Posterior vena cava (tissue), 2 donors: ENCODE measurements around the gene PGC. TPM values are rescaled to one million over a fixed set of nuclear protein-coding genes. Genes with fewer than 3 reads are reported as not detected.

Experiments used
- DNase-seq: peaks from one replicate; pipeline ENCODE4 v3.0.0-alpha.2; 2020; ENCODE audit warnings: low spot score
- intact Hi-C, 2 donors: fragments of 100-400 bp; cut with DNase I; formaldehyde crosslinking; loops; one replicate each; pipeline versions ENCODE4 v1.14.1 to v1.14.2; 2022 to 2023
- total RNA-seq, 2 donors: library from RNA; stranded (reverse); fragmentation: NEBNext Ultra II Directional; extraction: Animal tissue kit (Norgen Biotek cat#: 25700); gene quantifications; one replicate each; pipeline ENCODE4 v1.2.1, GENCODE V29; 2021
- donor health status: DM: yes; HTN: yes; CAD: no.
- donor health status: DM: yes; HTN: yes; CAD: no.

Gene PGC
- total RNA-seq, 2 donors from 2014 or later: not detected

- DNase-seq: no peak
- intact Hi-C loops: no loop called here
Measured at GRCh38 chr6:41720262-41720620, 27.0 kb downstream of the PGC start.

GRCh38 chr6:41719436-41720261 is 27.5 kb downstream of the PGC start:
- intact Hi-C loops: no loop called here
- DNase-seq: no peak

- DNase-seq: no peak
- intact Hi-C loops: no loop called here
Measured at GRCh38 chr6:41718828-41719227, 28.4 kb downstream of the PGC start.

- intact Hi-C loops: no loop called here
Measured at GRCh38 chr6:41717392-41717736, 29.8 kb downstream of the PGC start.

GRCh38 chr6:41716516-41717391 is 30.4 kb downstream of the PGC start:
- intact Hi-C loops: no loop called here
- DNase-seq: no peak

More at GRCh38 chr6:41717392-41717736, 29.8 kb downstream of the PGC start:
- DNase-seq: no peak

GRCh38 chr6:41715795-41716515 is 31.2 kb downstream of the PGC start:
- intact Hi-C loops: no loop called here
- DNase-seq: no peak

- DNase-seq: no peak
- intact Hi-C loops: no loop called here
Measured at GRCh38 chr6:41714556-41715273, 32.5 kb downstream of the PGC start.

- no peak for DNase-seq
- intact Hi-C loops: no loop called here
Measured at GRCh38 chr6:41713650-41714291, 33.4 kb downstream of the PGC start.

- DNase-seq: no peak
Measured at GRCh38 chr6:41713159-41713649, 34.0 kb downstream of the PGC start.

GRCh38 chr6:41712651-41713103 is 34.5 kb downstream of the PGC start:
- intact Hi-C loops: no loop called here
- DNase-seq: no peak

More at GRCh38 chr6:41713159-41713649, 34.0 kb downstream of the PGC start:
- intact Hi-C loops: no loop called here

GRCh38 chr6:41711323-41712038 is 35.7 kb downstream of the PGC start:
- intact Hi-C loops: no loop called here
- DNase-seq: no peak

GRCh38 chr6:41709375-41709774 is 37.8 kb downstream of the PGC start:
- intact Hi-C loops: no loop called here
- DNase-seq: no peak

- intact Hi-C loops: no loop called here
- DNase-seq: no peak
Measured at GRCh38 chr6:41708856-41709255, 38.3 kb downstream of the PGC start.

- intact Hi-C loops: no loop called here
- DNase-seq: no peak
Measured at GRCh38 chr6:41707565-41708200, 39.5 kb downstream of the PGC start.

- intact Hi-C loops: no loop called here
- DNase-seq: no peak
Measured at GRCh38 chr6:41706876-41707564, 40.2 kb downstream of the PGC start.

- DNase-seq: peak; percentile 95
Measured at GRCh38 chr6:41705996-41706835, 41.0 kb downstream of the PGC start.

More at GRCh38 chr6:41705996-41706835, 41.0 kb downstream of the PGC start:
- intact Hi-C loops: no loop called here
